NCI-H1417 (cell line): ENCODE measurements around the gene CD200R1L.

ENCODE experiments used
- DNase-seq, 3 experiments: peaks; one replicate each; lab custom pipeline; 2025; lab: John Stamatoyannopoulos, UW

The CD200R1L gene

GRCh38 chr3:112791736-112792135 is 54.9 kb downstream of the CD200R1L start:
- DNase-seq: no peak

GRCh38 chr3:112789787-112790186 is 56.9 kb downstream of the CD200R1L start:
- no peak for DNase-seq

GRCh38 chr3:112786881-112787579 is 59.6 kb downstream of the CD200R1L start:
- DNase-seq: no peak

- DNase-seq: no peak
Measured at GRCh38 chr3:112786002-112786590, 60.6 kb downstream of the CD200R1L start.

GRCh38 chr3:112785321-112786001 is 61.2 kb downstream of the CD200R1L start:
- DNase-seq: no peak

GRCh38 chr3:112782491-112782890 is 64.2 kb downstream of the CD200R1L start:
- DNase-seq: no peak

GRCh38 chr3:112781599-112781998 is 65.1 kb downstream of the CD200R1L start:
- DNase-seq: no peak

- no peak for DNase-seq
Measured at GRCh38 chr3:112779558-112780480, 66.8 kb downstream of the CD200R1L start.

- DNase-seq: no peak
Measured at GRCh38 chr3:112779011-112779410, 67.7 kb downstream of the CD200R1L start.

GRCh38 chr3:112778353-112778948 is 68.2 kb downstream of the CD200R1L start:
- DNase-seq: no peak

GRCh38 chr3:112777811-112778210 is 68.9 kb downstream of the CD200R1L start:
- no peak for DNase-seq

GRCh38 chr3:112776836-112777235 is 69.8 kb downstream of the CD200R1L start:
- DNase-seq: no peak

GRCh38 chr3:112776000-112776399 is 70.7 kb downstream of the CD200R1L start:
- no peak for DNase-seq

GRCh38 chr3:112775011-112775742 is 71.5 kb downstream of the CD200R1L start:
- DNase-seq: no peak

- no peak for DNase-seq
Measured at GRCh38 chr3:112774293-112774926, 72.3 kb downstream of the CD200R1L start.

- peak in 2 of 3 experiments; percentile 18 to 48 for DNase-seq
Measured at GRCh38 chr3:112773864-112774263, 72.8 kb downstream of the CD200R1L start.

GRCh38 chr3:112770951-112771350 is 75.7 kb downstream of the CD200R1L start:
- no peak for DNase-seq

- no peak for DNase-seq
Measured at GRCh38 chr3:112770032-112770626, 76.5 kb downstream of the CD200R1L start.

- no peak for DNase-seq
Measured at GRCh38 chr3:112769286-112769978, 77.2 kb downstream of the CD200R1L start.
